ENCODE results near the gene ZNF44.

DNA sequence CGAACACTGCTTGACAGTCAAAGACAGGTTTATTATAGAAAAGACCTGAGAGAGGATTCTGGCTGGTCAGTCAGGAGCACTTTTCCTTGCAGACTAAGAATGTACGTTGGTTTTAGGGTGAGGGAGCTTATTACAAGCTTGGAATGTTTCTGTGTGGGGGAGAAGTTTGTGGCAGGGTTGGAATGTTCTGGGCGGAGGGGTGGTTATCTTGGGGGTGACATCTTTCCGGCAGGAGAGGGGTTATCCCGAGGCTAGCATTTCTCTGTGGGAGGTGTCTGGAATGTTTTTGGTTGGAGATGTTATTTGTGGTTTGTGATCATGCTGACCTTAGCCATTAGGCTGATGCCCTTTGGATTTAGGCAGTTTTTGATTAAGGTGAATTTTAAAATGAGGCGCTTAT, 70.0 kb downstream of the ZNF44 start:
- TF ChIP-seq, protein P1, sequence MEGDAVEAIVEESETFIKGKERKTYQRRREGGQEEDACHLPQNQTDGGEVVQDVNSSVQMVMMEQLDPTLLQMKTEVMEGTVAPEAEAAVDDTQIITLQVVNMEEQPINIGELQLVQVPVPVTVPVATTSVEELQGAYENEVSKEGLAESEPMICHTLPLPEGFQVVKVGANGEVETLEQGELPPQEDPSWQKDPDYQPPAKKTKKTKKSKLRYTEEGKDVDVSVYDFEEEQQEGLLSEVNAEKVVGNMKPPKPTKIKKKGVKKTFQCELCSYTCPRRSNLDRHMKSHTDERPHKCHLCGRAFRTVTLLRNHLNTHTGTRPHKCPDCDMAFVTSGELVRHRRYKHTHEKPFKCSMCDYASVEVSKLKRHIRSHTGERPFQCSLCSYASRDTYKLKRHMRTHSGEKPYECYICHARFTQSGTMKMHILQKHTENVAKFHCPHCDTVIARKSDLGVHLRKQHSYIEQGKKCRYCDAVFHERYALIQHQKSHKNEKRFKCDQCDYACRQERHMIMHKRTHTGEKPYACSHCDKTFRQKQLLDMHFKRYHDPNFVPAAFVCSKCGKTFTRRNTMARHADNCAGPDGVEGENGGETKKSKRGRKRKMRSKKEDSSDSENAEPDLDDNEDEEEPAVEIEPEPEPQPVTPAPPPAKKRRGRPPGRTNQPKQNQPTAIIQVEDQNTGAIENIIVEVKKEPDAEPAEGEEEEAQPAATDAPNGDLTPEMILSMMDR (conservative IDR thresholded peaks at IDR 0.05) = no peak
- no peak for TF ChIP-seq ZFX (IDR thresholded peaks at IDR 0.05)

All from C4-2B (cell line).